B cell (primary cell): ENCODE results near the gene AGBL4.

Experiments
- EZH2 ChIP-seq: IDR thresholded peaks from 2 replicates; pipeline ENCODE4 v1.6.1; 2012; ENCODE audit warnings: borderline replicate concordance, low read depth, mild to moderate bottlenecking, moderate library complexity, low read length; ENCODE audit not compliant: insufficient read depth, poor library complexity, severe bottlenecking
- TF ChIP-seq, protein P1 (sequence below): fragments of 200-600 bp; IDR thresholded peaks from one replicate; pipeline ENCODE4 v1.8.0; 2022; ENCODE audit warnings: antibody characterized with exemption, mild to moderate bottlenecking

DNA sequence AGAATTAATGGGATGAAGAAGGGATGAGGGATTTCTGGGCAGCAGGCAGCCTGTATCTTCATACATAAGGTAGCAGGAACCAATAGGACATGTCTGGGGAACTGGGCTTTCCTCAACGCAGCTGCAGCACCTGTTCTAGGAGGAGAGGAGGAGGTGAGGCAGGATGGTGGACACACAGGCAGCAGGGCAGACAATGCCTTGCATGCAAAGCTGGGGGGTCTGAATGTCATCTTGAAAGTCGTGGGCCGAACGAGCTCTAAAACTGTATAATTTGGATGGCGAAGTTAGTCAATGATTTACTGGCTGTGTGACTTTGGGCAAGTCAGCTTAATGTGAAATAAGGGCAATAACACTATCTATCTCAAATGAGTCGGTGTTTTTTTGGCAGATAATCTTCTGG lies 1371.4 kb downstream of the AGBL4 start:
- TF ChIP-seq, protein P1, sequence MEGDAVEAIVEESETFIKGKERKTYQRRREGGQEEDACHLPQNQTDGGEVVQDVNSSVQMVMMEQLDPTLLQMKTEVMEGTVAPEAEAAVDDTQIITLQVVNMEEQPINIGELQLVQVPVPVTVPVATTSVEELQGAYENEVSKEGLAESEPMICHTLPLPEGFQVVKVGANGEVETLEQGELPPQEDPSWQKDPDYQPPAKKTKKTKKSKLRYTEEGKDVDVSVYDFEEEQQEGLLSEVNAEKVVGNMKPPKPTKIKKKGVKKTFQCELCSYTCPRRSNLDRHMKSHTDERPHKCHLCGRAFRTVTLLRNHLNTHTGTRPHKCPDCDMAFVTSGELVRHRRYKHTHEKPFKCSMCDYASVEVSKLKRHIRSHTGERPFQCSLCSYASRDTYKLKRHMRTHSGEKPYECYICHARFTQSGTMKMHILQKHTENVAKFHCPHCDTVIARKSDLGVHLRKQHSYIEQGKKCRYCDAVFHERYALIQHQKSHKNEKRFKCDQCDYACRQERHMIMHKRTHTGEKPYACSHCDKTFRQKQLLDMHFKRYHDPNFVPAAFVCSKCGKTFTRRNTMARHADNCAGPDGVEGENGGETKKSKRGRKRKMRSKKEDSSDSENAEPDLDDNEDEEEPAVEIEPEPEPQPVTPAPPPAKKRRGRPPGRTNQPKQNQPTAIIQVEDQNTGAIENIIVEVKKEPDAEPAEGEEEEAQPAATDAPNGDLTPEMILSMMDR = no peak
- TF ChIP-seq EZH2 = no peak
